HG02884 (cell line): Measurements from ENCODE around the gene CEP170B.
"Not testable (repeated sequence)": the region's sequence is repeated elsewhere in the genome, so short reads cannot be mapped to it uniquely, and the experiment has no call there.

Experiments
- ATAC-seq: cut with Tn5 transposase; IDR thresholded peaks from one replicate; pipeline ENCODE4 v1.9.1; 2021; ENCODE audit warnings: mild to moderate bottlenecking, moderate library complexity; ENCODE audit not compliant: unreplicated experiment

CEP170B gene

DNA sequence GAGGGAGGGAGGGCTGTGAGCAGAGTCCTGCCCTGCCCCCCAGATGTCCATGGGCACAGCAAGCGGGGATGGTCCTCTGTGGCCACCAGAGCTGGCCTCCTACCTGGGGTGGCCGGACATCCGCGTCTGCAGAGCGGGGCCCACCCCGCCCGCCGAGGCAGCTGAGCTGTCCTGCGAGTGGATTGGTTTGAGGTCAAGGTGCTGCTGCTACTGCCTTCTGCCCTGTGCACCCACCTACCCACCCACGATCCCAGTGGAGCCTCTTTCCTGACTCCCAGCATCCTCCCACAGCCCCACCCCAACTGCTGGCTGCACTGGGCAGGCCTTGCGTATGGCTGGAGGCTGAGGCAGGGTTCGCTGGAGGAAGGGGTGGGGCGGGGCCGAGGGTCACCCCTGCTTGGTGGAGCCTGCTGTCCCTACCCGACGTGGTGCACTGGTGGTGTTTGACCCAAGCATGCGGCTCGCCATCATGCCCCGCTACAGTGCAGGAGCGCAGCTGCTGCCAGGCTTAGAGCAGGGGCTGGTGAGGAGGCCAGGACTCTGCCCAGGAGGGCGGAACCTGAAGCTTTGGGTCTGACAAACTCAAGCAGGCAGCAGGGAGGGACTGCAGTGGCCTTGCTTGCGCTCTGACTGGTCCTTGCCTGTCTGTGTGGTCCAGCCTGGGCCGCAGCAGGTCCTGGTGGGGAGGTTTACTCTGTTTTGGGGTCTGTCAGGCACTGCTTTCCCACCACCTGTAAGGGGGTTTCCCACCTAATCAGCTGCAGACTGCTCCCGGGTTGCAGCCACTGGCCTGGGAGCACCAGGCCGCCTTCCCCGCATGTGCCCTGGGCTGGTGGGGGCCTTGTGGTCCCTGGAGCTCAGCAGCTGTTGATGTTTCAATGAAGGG lies 23.7 kb downstream of the CEP170B start:
- no peak for ATAC-seq

DNA sequence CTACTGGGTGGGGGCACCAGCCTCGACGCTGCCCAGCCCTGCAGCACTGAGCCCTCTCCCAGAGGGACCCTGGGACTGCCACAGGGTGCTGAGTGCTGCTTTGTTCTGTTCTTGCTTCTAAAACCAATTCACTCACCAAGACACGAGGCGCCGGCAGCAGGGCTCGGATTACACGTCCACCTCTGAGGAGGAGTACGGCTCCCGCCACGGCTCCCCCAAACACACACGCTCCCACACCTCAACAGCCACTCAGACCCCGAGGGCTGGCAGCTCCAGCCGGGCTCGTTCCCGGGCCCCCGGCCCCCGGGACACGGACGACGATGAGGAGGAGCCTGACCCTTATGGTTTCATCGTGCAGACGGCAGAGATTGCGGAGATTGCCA lies 24.3 kb downstream of the CEP170B start:
- no peak for ATAC-seq

- ATAC-seq, result not testable (repeated sequence)
These were observed 25.2 kb downstream of the CEP170B start for GRCh38 chr14:104890292-104890691.

GRCh38 chr14:104891121-104891551 lies 26.1 kb downstream of the CEP170B start:
- no peak for ATAC-seq

- no peak for ATAC-seq
These were observed 26.8 kb downstream of the CEP170B start for GRCh38 chr14:104891664-104892530.

DNA sequence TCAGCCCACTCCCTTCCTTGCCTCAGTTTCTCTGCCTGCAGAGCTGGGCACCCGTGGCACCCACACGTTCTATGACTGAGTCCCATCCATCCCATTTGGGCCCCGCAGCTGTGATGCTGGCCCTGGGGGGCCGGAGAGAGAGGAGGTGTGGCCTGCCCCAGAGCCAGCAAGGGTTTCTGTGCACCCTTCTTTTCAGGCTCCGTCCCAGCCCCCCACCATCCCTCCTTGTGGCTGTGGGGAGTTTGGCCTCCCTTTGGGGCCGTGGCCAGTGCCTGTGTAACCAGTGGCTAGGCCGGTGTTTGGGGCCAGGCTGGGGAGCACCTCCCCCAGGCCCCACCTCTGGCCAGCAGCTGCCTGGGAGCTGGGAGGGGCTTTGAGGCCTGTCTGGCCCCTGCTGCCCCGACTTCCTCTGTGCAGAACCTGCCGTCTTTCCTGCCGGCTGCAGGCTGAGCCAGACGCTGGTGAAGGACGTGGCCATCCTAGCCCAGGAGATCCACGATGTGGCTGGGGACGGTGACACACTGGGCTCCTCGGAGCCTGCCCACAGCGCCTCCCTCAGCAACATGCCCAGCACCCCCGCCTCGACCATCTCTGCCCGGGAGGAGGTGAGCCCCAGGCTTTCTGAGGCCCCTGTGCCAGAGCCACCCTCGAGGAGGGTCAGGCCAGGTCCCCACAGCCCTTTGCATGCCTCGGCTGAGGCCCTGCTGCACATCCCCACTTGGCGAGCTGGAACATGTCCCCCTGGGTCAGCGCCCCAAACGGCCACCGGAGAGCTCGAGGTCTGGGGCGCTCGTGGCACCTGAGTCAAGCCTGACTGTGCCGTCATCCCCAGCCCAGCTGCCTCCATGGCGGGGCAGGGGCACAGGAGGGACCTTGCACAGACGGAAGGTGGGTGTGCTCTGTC lies 27.7 kb downstream of the CEP170B start:
- ATAC-seq, result no peak

- ATAC-seq, result no peak
These were observed 28.6 kb downstream of the CEP170B start for GRCh38 chr14:104893435-104894207.

DNA sequence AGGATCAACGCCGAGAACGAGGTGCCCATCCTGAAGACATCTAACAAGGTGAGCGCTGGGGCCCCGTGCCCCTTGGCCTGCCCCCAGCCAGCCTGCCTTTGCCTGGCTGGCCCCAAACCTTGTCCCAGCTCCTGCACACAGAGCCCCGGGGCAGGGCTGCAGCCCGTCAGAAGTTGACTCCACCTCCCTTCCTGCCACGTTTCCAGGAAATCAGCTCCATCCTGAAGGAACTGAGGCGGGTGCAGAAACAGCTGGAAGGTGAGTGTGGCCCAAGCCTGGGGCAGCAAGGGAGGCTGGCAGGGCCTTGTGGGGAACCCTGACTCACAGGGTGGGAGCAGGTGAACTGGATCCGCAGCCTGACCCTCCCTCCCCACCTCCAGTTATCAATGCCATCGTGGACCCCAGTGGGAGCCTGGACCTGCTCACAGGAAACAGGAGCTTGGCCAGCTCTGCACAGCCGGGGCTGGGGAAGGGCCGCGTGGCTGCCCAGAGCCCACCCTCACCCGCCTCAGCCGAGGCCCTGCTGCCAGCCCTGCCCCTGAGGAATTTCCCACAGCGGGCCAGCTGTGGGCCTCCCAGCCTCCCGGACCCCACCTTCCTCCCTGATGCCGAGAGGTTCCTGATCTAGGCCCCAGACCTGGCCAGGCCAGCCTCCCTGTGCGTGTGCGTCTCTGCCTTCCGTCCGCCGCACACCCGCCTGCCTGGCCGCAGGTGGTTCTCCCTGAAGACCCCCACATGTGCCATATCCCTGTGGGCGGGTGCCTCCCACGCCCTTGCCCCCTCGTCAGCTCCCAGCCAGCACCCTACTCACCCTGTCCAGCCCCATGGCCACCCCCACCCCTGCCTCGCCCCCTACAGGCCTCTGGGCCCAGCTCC lies 29.5 kb downstream of the CEP170B start:
- ATAC-seq, result no peak

DNA sequence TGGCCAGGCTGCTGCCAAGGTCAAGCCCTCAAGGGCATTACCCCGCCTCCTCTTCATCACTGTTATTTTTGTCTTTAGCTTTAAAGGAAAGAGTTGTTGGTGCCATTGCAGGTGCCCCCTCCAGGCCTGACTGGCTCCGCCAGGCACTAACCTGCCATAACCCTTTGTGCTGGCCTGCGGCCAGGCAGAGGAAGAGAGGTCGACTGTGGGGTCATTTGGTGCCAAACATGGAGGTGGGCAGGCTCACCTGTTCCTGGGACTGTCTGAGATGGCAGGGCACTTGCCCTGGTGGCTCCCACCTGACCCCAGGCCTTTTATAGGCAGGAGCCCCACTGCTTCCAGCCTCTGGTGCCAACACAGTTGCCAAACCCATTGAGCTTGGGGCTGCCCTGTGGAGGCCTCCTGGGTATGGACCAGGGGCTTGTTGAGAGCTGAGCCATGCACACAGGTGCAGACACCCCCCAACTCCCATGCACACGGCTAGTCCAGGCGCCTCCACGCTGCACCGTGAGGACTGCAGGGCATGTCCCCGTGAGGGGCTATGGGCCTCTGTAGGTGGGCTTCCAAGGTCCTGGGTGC lies 30.2 kb downstream of the CEP170B start:
- no peak for ATAC-seq

GRCh38 chr14:104895786-104896661 lies 31.0 kb downstream of the CEP170B start:
- no peak for ATAC-seq

- no peak for ATAC-seq
These were observed 32.5 kb downstream of the CEP170B start for GRCh38 chr14:104897330-104898194.

DNA sequence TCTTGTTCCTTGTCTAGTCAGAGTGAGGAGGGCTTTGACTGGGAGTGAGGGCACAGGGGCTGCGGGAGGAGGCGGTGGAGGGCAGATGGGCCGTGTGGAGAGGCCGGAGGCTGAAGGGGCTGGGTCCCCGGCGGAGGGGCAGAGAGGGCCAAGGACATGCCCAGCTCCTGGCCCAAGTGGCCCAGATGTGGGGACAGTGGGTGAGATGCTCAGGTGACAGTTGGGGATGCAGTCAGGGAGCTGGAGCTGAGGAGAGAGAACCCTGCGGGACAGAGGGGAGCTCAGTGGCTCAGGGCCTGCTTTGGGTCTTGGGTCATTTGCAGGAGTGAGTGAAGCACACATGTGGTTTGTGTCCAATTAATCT lies 33.1 kb downstream of the CEP170B start:
- no peak for ATAC-seq

DNA sequence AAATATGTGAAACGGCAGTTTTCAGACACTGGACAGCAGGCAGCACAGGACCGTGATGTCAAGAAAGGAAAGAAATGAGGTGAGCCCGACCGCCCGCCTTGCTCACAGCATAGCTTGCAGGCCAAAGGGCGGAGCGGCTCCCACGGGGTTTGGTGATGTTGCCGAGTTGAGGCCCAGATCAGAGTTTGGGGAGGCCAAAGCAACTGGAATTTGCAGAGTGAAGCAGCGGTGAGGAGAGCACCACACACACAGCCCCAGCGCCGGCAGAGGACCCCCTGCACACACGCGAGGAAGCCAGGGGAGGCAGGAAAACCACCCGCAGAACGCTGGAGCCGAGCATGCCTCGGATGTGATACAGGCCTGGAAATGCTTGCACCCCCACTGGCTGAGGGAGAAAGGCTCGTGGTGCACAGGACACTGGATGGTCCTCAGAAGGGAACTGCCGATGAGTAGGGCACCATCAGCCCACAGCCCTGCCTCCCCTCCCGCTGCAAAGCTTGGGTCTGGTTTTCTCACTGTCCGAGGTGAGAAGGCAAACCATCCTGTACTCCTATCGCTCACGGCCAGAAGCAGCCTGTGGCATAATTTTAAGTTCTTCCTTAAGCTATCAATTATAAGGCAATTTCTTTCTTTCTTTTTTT lies 33.9 kb downstream of the CEP170B start:
- no peak for ATAC-seq

- ATAC-seq, result no peak
These were observed 34.7 kb downstream of the CEP170B start for GRCh38 chr14:104899781-104900180.

- no peak for ATAC-seq
These were observed 35.8 kb downstream of the CEP170B start for GRCh38 chr14:104900639-104901512.
